Esophagus muscularis mucosa (tissue), 4 donors: Measurements from ENCODE around the gene GALNT13. TPM values are rescaled to one million over a fixed set of nuclear protein-coding genes. Genes with fewer than 3 reads are reported as not detected.

Source experiments
- DNase-seq: peaks from one replicate; pipeline ENCODE4 v3.0.0-alpha.2; 2017; ENCODE audit errors: extremely low spot score
- H3K27ac ChIP-seq, 4 donors: fragments of 200-600 bp; sonication (generic); replicated peaks in 1 of 4; 1 replicate in 3 of 4; 2 replicates in 1 of 4; pipeline ENCODE4 v1.5.1; 2016 to 2019; ENCODE audit warnings: mild to moderate bottlenecking in 1 of 4
- H3K27me3 ChIP-seq, 4 donors: fragments of 200-600 bp; sonication (generic); one replicate each; pipeline versions ENCODE4 v1.5.1 to v1.6.0; 2016 to 2019
- H3K36me3 ChIP-seq, 4 donors: fragments of 200-600 bp; sonication (generic); one replicate each; pipeline ENCODE4 v1.5.1; 2016 to 2019
- H3K4me1 ChIP-seq, 4 donors: fragments of 200-600 bp; sonication (generic); one replicate each; pipeline ENCODE4 v1.5.1; 2016 to 2019
- H3K4me3 ChIP-seq, 4 donors: fragments of 200-600 bp; sonication (generic); 1 replicate in 2 of 4; 2 replicates in 2 of 4; pipeline ENCODE4 v1.5.1; 2016 to 2019; ENCODE audit warnings: mild to moderate bottlenecking in 4 of 4, moderate library complexity in 1 of 4
- H3K9me3 ChIP-seq, 4 donors: fragments of 200-600 bp; sonication (generic); 1 replicate in 3 of 4; 2 replicates in 1 of 4; pipeline ENCODE4 v1.5.1; 2016 to 2019
- EP300 ChIP-seq: sonication (generic); formaldehyde crosslinking; IDR thresholded peaks from one replicate; pipeline ENCODE4 v1.6.1; 2017; ENCODE audit warnings: antibody characterized with exemption
- POLR2A ChIP-seq: fragments of 450-650 bp; IDR thresholded peaks from one replicate; pipeline ENCODE4 v1.6.1; 2017; ENCODE audit warnings: antibody characterized with exemption, moderate library complexity, mild to moderate bottlenecking, low read depth
- POLR2AphosphoS5 ChIP-seq, 2 donors: sonication (generic); formaldehyde crosslinking; IDR thresholded peaks; one replicate each; pipeline ENCODE4 v1.6.1; 2017; ENCODE audit warnings: antibody characterized with exemption in 2 of 2
- WGBS: methylation state at CpG from one replicate; pipeline ENCODE4 v1.1.5; 2018; 5-methylcytosine and 5-hydroxymethylcytosine counted together
- intact Hi-C: fragments of 100-400 bp; cut with DNase I; formaldehyde crosslinking; loops from one replicate; pipeline ENCODE4 v1.15.1; 2023
- total RNA-seq, 4 donors: library from RNA; depleted of rRNA; stranded (reverse); fragments of >200 nt; gene quantifications; one replicate each; pipeline versions ENCODE4 v1.1.0 to v1.2.1, GENCODE V29; 2016
- TF ChIP-seq, protein P1 (sequence below), 3 experiments: fragments of 200-600 bp in 2 of 3; fragments of 450-650 bp in 1 of 3; sonication (generic) in 2 of 3; IDR thresholded peaks; one replicate each; pipeline ENCODE4 v1.5.1; 2017 to 2019; ENCODE audit warnings: antibody characterized with exemption in 3 of 3, mild to moderate bottlenecking in 2 of 3, moderate library complexity in 1 of 3

GALNT13 gene
- total RNA-seq, 4 donors from 2014 or later, result 0.34 to 0.50 (median 0.40) TPM

DNA sequence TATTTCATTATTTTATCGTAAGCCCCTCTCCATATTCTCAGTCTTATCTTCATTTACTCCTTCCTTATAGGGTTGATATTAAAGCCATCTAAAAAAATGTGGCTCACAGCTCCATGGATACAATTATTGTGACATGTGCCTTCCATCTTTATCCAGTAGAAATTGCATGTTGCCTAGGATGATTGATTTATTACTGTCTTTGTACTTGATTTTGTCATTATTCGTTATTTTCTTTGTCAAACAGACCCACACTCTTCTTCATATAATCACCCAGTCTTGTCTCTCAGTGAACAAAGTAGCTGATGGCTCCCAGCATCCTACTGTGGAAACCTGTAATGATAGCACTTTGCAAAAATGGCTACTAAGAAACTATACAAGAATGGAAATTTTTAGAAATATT, 574.6 kb downstream of the GALNT13 start:
- Histone ChIP-seq H3K4me3 (no peak overlapping the region), H3K36me3 (no peaks in the 10 kb centered on the region), H3K27ac (no peak overlapping the region), H3K4me1 (no peaks in the 10 kb centered on the region), H3K9me3 (no peaks in the 10 kb centered on the region), H3K27me3 (no peaks in the 10 kb centered on the region)
- no peak for DNase-seq
- no peak for TF ChIP-seq POLR2AphosphoS5 (IDR thresholded peaks at IDR 0.05)
- no peak for TF ChIP-seq POLR2A
- TF ChIP-seq, protein P1, sequence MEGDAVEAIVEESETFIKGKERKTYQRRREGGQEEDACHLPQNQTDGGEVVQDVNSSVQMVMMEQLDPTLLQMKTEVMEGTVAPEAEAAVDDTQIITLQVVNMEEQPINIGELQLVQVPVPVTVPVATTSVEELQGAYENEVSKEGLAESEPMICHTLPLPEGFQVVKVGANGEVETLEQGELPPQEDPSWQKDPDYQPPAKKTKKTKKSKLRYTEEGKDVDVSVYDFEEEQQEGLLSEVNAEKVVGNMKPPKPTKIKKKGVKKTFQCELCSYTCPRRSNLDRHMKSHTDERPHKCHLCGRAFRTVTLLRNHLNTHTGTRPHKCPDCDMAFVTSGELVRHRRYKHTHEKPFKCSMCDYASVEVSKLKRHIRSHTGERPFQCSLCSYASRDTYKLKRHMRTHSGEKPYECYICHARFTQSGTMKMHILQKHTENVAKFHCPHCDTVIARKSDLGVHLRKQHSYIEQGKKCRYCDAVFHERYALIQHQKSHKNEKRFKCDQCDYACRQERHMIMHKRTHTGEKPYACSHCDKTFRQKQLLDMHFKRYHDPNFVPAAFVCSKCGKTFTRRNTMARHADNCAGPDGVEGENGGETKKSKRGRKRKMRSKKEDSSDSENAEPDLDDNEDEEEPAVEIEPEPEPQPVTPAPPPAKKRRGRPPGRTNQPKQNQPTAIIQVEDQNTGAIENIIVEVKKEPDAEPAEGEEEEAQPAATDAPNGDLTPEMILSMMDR (IDR thresholded peaks at IDR 0.05), result no peak
- TF ChIP-seq EP300, result no peak
- WGBS, result 82% methylated on average over 2 of the region's 2 CpGs
- intact Hi-C loops, result no loop called here

GRCh38 chr2:154447727-154448418, 576.2 kb downstream of the GALNT13 start:
- intact Hi-C loops, result no loop called here
- Histone ChIP-seq H3K9me3 (no peaks in the 10 kb centered on the region), H3K4me3 (no peak overlapping the region), H3K27me3 (no peaks in the 10 kb centered on the region), H3K36me3 (no peaks in the 10 kb centered on the region), H3K27ac (no peak overlapping the region), H3K4me1 (no peaks in the 10 kb centered on the region)
- TF ChIP-seq, protein P1 (IDR thresholded peaks at IDR 0.05), result no peak
- DNase-seq, result no peak
- WGBS, result 61% methylated on average over 2 of the region's 2 CpGs

GRCh38 chr2:154449951-154450658, 578.4 kb downstream of the GALNT13 start:
- H3K27ac ChIP-seq, result no peak overlapping the region
- WGBS, result 70% methylated on average over 6 of the region's 6 CpGs
- TF ChIP-seq POLR2AphosphoS5 (IDR thresholded peaks at IDR 0.05) (no peak), EP300 (no peak), POLR2A (no peak)
- TF ChIP-seq, protein P1 (IDR thresholded peaks at IDR 0.05), result no peak
- H3K36me3 ChIP-seq, result no peaks in the 10 kb centered on the region
- intact Hi-C loops, result no loop called here
- H3K9me3 ChIP-seq, result no peaks in the 10 kb centered on the region
- DNase-seq, result no peak
- H3K4me1 ChIP-seq, result peaks cover 0 to 1% (median 0%) of the 10 kb centered on the region in 4 donors
- H3K27me3 ChIP-seq, result no peaks in the 10 kb centered on the region
- no peak overlapping the region for H3K4me3 ChIP-seq

- H3K9me3 ChIP-seq, result no peaks in the 10 kb centered on the region
- H3K27me3 ChIP-seq, result no peaks in the 10 kb centered on the region
- no peaks in the 10 kb centered on the region for H3K36me3 ChIP-seq
- peaks cover 0 to 6% (median 1%) of the 10 kb centered on the region in 4 donors for H3K4me1 ChIP-seq
- intact Hi-C loops, result no loop called here
- H3K4me3 ChIP-seq, result no peak overlapping the region
- 60% methylated on average over 2 of the region's 2 CpGs for WGBS
- no peak for TF ChIP-seq POLR2AphosphoS5 (IDR thresholded peaks at IDR 0.05)
- TF ChIP-seq, protein P1 (IDR thresholded peaks at IDR 0.05), result no peak
- TF ChIP-seq POLR2A, result no peak
- no peak for TF ChIP-seq EP300
- no peak for DNase-seq
- H3K27ac ChIP-seq, result no peak overlapping the region
These were observed 580.7 kb downstream of the GALNT13 start for GRCh38 chr2:154452471-154452870.
